H1 (cell line): Measurements from ENCODE around the gene P2RX6. TPM values are rescaled to one million over a fixed set of nuclear protein-coding genes. Genes with fewer than 3 reads are reported as not detected.

Experiments used
- CTCF ChIA-PET: fragments of 300-600 bp; sonication (Branson Sonifier 250); formaldehyde crosslinking; loops from one replicate; lab custom pipeline; 2021; ENCODE audit not compliant: partially characterized antibody; lab: Charles Lee
- POLR2A ChIA-PET: fragments of 300-600 bp; sonication (Branson Sonifier 250); formaldehyde crosslinking; loops from one replicate; lab custom pipeline; 2021; ENCODE audit warnings: inconsistent platforms; ENCODE audit not compliant: partially characterized antibody; lab: Charles Lee
- DNase-seq, 2 experiments: peaks; one replicate each; pipeline versions ENCODE4 v3.0.0 to v3.0.0-alpha.2; 2010 to 2022; ENCODE audit warnings: low spot score in 2 of 2, low read depth in 1 of 2, mixed read lengths in 1 of 2
- FAIRE-seq: peaks from 2 replicates; lab custom pipeline; 2011; peaks lifted over from hg19 to GRCh38; lab: Jason Lieb, UNC
- H2AFZ ChIP-seq: 2 replicates; pipeline ENCODE4 v1.8.1; 2012; ENCODE audit warnings: low read length, inconsistent platforms
- H2AK5ac ChIP-seq: 2 replicates; pipeline ENCODE4 v1.6.1; 2013; ENCODE audit warnings: low read depth, low read length
- H2BK120ac ChIP-seq: replicated peaks from 2 replicates; pipeline ENCODE3; 2013; ENCODE audit warnings: low read depth, low read length, inconsistent platforms
- H2BK12ac ChIP-seq: 2 replicates; pipeline ENCODE4 v1.6.1; 2013; ENCODE audit warnings: low read depth, low read length
- H2BK15ac ChIP-seq: 2 replicates; pipeline ENCODE4 v1.6.1; 2013; ENCODE audit warnings: low read length
- H2BK20ac ChIP-seq: 2 replicates; pipeline ENCODE4 v1.6.1; 2013; ENCODE audit warnings: low read length
- H2BK5ac ChIP-seq: 2 replicates; pipeline ENCODE4 v1.6.1; 2013; ENCODE audit warnings: low read depth, low read length
- H3K14ac ChIP-seq: 2 replicates; pipeline ENCODE4 v1.6.1; 2013; ENCODE audit warnings: inconsistent platforms; ENCODE audit not compliant: insufficient read length
- H3K18ac ChIP-seq: 2 replicates; pipeline ENCODE4 v1.6.1; 2013; ENCODE audit warnings: low read length; ENCODE audit errors: extremely low read depth
- H3K23ac ChIP-seq: 2 replicates; pipeline ENCODE4 v1.6.1; 2013; ENCODE audit warnings: inconsistent platforms; ENCODE audit not compliant: insufficient read length
- H3K23me2 ChIP-seq: 2 replicates; pipeline ENCODE4 v1.6.1; 2013; ENCODE audit warnings: low read depth, low read length
- H3K27ac ChIP-seq: 2 replicates; pipeline ENCODE4 v1.6.1; 2011; ENCODE audit warnings: low read depth, low read length, inconsistent platforms
- H3K27me3 ChIP-seq, 4 experiments: replicated peaks in 1 of 4; 1 replicate in 1 of 4; 2 replicates in 3 of 4; pipeline versions ENCODE4 v1.6.1 to v1.8.1; 2011 to 2013; ENCODE audit warnings: low read length in 3 of 4, mild to moderate bottlenecking in 3 of 4, inconsistent platforms in 2 of 4, mixed read lengths in 2 of 4, moderate library complexity in 1 of 4; ENCODE audit not compliant: control insufficient read depth in 3 of 4, insufficient read depth in 3 of 4; ENCODE audit errors: extremely low read depth in 1 of 4
- H3K36me3 ChIP-seq, 4 experiments: 2 replicates each; pipeline versions ENCODE4 v1.6.1 to v1.8.1; 2011 to 2013; ENCODE audit warnings: mild to moderate bottlenecking in 4 of 4, low read length in 3 of 4, moderate library complexity in 2 of 4, control low read depth in 1 of 4, inconsistent platforms in 1 of 4; ENCODE audit not compliant: insufficient read depth in 4 of 4, control insufficient read depth in 2 of 4
- H3K4ac ChIP-seq: replicated peaks from 2 replicates; pipeline ENCODE3; 2013; ENCODE audit warnings: low read length, low read depth, mixed read lengths, inconsistent platforms; ENCODE audit not compliant: insufficient read length
- H3K4me1 ChIP-seq, 4 experiments: replicated peaks in 1 of 4; 1 replicate in 1 of 4; 2 replicates in 3 of 4; pipeline versions ENCODE4 v1.6.1 to v1.8.1; 2011 to 2013; ENCODE audit warnings: low read length in 3 of 4, inconsistent platforms in 2 of 4, mixed read lengths in 1 of 4; ENCODE audit not compliant: insufficient read depth in 4 of 4, control insufficient read depth in 3 of 4
- H3K4me2 ChIP-seq, 2 experiments: 2 replicates each; pipeline versions ENCODE4 v1.6.1 to v1.8.1; 2011 to 2013; ENCODE audit warnings: low read depth in 2 of 2, low read length in 2 of 2, control low read depth in 1 of 2, inconsistent platforms in 1 of 2, mild to moderate bottlenecking in 1 of 2; ENCODE audit not compliant: insufficient read depth in 1 of 2
- H3K4me3 ChIP-seq, 4 experiments: fragments of 200-600, 300-600 bp in 1 of 4; sonication (generic), shearing (Covaris generic), sonication (Bioruptor Twin) in 1 of 4; 2 replicates each; pipeline versions ENCODE4 v1.5.1 to v1.8.1; 2011 to 2016; ENCODE audit warnings: low read length in 4 of 4, low read depth in 3 of 4, control low read depth in 2 of 4, inconsistent platforms in 2 of 4, mild to moderate bottlenecking in 2 of 4, mixed read lengths in 1 of 4, moderate library complexity in 1 of 4; ENCODE audit not compliant: insufficient read depth in 2 of 4; ENCODE audit errors: extremely low read depth in 1 of 4
- H3K56ac ChIP-seq: replicated peaks from 2 replicates; pipeline ENCODE3; 2013; ENCODE audit warnings: low read depth, mild to moderate bottlenecking, mixed read lengths, low read length, inconsistent platforms; ENCODE audit not compliant: insufficient read length
- H3K79me1 ChIP-seq: 2 replicates; pipeline ENCODE4 v1.6.1; 2013; ENCODE audit warnings: low read depth, low read length, control low read depth
- H3K79me2 ChIP-seq, 2 experiments: 2 replicates each; pipeline versions ENCODE4 v1.6.1 to v1.8.1; 2012 to 2013; ENCODE audit warnings: low read length in 2 of 2, mild to moderate bottlenecking in 2 of 2, inconsistent platforms in 1 of 2; ENCODE audit not compliant: insufficient read depth in 2 of 2, control insufficient read depth in 1 of 2
- H3K9ac ChIP-seq, 4 experiments: replicated peaks in 1 of 4; 1 replicate in 1 of 4; 2 replicates in 3 of 4; pipeline versions ENCODE4 v1.6.1 to v1.8.1; 2011 to 2013; ENCODE audit warnings: low read depth in 3 of 4, low read length in 3 of 4, control low read depth in 2 of 4, mild to moderate bottlenecking in 2 of 4, moderate library complexity in 2 of 4, inconsistent platforms in 1 of 4; ENCODE audit errors: extremely low read depth in 1 of 4
- H3K9me3 ChIP-seq, 2 experiments: 2 replicates each; pipeline versions ENCODE4 v1.6.1 to v1.8.1; 2012 to 2013; ENCODE audit warnings: mild to moderate bottlenecking in 2 of 2, moderate library complexity in 2 of 2, control low read depth in 1 of 2, inconsistent platforms in 1 of 2, low read depth in 1 of 2, low read length in 1 of 2, mixed read lengths in 1 of 2; ENCODE audit not compliant: insufficient read depth in 2 of 2
- H4K20me1 ChIP-seq, 2 experiments: replicated peaks in 1 of 2; 2 replicates each; pipeline versions ENCODE3 to v1.8.1; 2011 to 2013; ENCODE audit warnings: inconsistent platforms in 2 of 2, low read length in 2 of 2, mild to moderate bottlenecking in 1 of 2; ENCODE audit not compliant: insufficient read depth in 2 of 2, control insufficient read depth in 1 of 2
- H4K5ac ChIP-seq: 2 replicates; pipeline ENCODE4 v1.6.1; 2013; ENCODE audit warnings: low read length, low read depth, mixed read lengths, inconsistent platforms; ENCODE audit not compliant: insufficient read length
- H4K8ac ChIP-seq: 2 replicates; pipeline ENCODE4 v1.8.0; 2013; ENCODE audit warnings: mild to moderate bottlenecking, moderate library complexity, low read length, inconsistent platforms; ENCODE audit not compliant: insufficient read depth; ENCODE audit errors: extremely low read depth
- H4K91ac ChIP-seq: replicated peaks from 2 replicates; pipeline ENCODE3; 2013; ENCODE audit warnings: low read length, mixed read lengths, inconsistent platforms; ENCODE audit not compliant: insufficient read length
- CEBPB ChIP-seq: IDR thresholded peaks from 2 replicates; pipeline ENCODE4 v1.6.1; 2012; ENCODE audit warnings: low read depth, low read length
- EZH2 ChIP-seq: fragments of 200-600 bp; sonication (generic); IDR thresholded peaks from 2 replicates; pipeline ENCODE4 v1.7.1; 2012; ENCODE audit warnings: low read depth, mild to moderate bottlenecking, moderate library complexity, low read length, inconsistent platforms; ENCODE audit not compliant: severe bottlenecking
- GTF2F1 ChIP-seq: IDR thresholded peaks from 2 replicates; pipeline ENCODE4 v1.6.1; 2012; ENCODE audit warnings: low read depth, low read length, improper control_type of control experiment, borderline replicate concordance
- HDAC6 ChIP-seq: IDR thresholded peaks from one replicate; pipeline ENCODE4 v1.7.1; 2012; ENCODE audit warnings: low read depth, mild to moderate bottlenecking, inconsistent platforms, low read length, moderate library complexity
- KDM1A ChIP-seq: fragments of 200-600, 300-600 bp; sonication (generic); IDR thresholded peaks from 2 replicates; pipeline ENCODE4 v1.7.1; 2016; ENCODE audit warnings: mild to moderate bottlenecking, low read length, borderline replicate concordance
- NANOG ChIP-seq: IDR thresholded peaks from 2 replicates; pipeline ENCODE4 v1.6.1; 2011; ENCODE audit warnings: low read length, low read depth, mild to moderate bottlenecking, inconsistent platforms; ENCODE audit not compliant: insufficient read depth, poor library complexity, severe bottlenecking
- NRF1 ChIP-seq: IDR thresholded peaks from 2 replicates; pipeline ENCODE4 v1.6.1; 2011; ENCODE audit warnings: mild to moderate bottlenecking, low read depth, low read length, improper control_type of control experiment
- RBBP5 ChIP-seq: IDR thresholded peaks from 2 replicates; pipeline ENCODE4 v1.7.1; 2012; ENCODE audit warnings: low read depth, mild to moderate bottlenecking, inconsistent platforms, low read length, moderate library complexity, borderline replicate concordance
- SP1 ChIP-seq: IDR thresholded peaks from 2 replicates; pipeline ENCODE4 v1.6.1; 2011; ENCODE audit warnings: low read depth, low read length
- SP4 ChIP-seq: IDR thresholded peaks from 2 replicates; pipeline ENCODE4 v1.6.1; 2012; ENCODE audit warnings: low read length, inconsistent platforms
- TCF12 ChIP-seq: IDR thresholded peaks from 2 replicates; pipeline ENCODE4 v1.6.1; 2011; ENCODE audit warnings: low read depth, mild to moderate bottlenecking, low read length
- TEAD4 ChIP-seq: IDR thresholded peaks from 2 replicates; pipeline ENCODE4 v1.6.1; 2012; ENCODE audit warnings: low read depth, low read length, inconsistent platforms, mixed read lengths
- WGBS, 2 experiments: shearing (Covaris generic) in 1 of 2; methylation state at CpG; one replicate each; pipeline versions ENCODE4 v1.1.6 to v1.1.7; 2013 to 2015; ENCODE audit warnings: low lambda C conversion rate in 2 of 2, mixed read lengths in 2 of 2, inconsistent platforms in 1 of 2, low coverage in 1 of 2, missing lambda C conversion rate in 1 of 2; ENCODE audit not compliant: insufficient replicate concordance in 2 of 2, insufficient coverage in 1 of 2, insufficient read length in 1 of 2; ENCODE audit errors: extremely low coverage in 1 of 2, missing lambda C conversion rate in 1 of 2; 5-methylcytosine and 5-hydroxymethylcytosine counted together
- polyA plus RNA-seq, 7 experiments: library from polyadenylated mRNA; depleted of rRNA in 3 of 7; stranded (reverse) in 5 of 7; unstranded in 2 of 7; fragments of >200 nt in 5 of 7; fragments of 200-250 nt in 2 of 7; gene quantifications; 1 replicate in 5 of 7; 2 replicates in 1 of 7; 4 replicates in 1 of 7; pipeline versions ENCODE4 v1.2.1 to v1.2.3, GENCODE V29; 2011 to 2013; ENCODE audit warnings: missing spikeins in 2 of 7, mixed read lengths in 2 of 7
- total RNA-seq: library from RNA; stranded (reverse); fragmentation: NEBNext Ultra II Directional; extraction: Animal tissue kit (Norgen Biotek cat#: 25700); gene quantifications from 2 replicates; pipeline ENCODE4 v1.2.1, GENCODE V29; 2021

P2RX6 gene
- total and polyA plus RNA-seq, 2 of the 8 experiments (the other 6 are each of a cell fraction or from before 2014, with no cell fraction given): 0.09 TPM; not detected in 1

DNA sequence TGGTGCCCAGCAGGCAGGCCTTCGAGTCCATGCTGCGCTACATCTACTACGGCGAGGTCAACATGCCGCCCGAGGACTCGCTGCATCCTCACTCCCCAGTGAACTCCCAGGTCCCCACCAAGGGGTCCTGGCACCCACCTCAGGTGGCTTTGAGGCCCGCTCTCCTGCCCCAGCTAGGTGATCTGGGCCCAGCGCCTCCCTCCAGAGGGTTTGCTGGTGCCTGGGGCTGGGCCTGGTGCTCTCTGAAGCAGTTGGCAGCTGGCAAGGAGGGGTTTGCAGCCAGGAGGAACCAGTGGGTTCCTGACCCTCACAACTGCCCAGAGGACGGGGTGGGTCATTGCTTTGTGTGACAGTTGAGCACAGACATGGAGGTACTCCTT, 18.9 kb upstream of the P2RX6 start:
- Histone ChIP-seq H3K18ac (no peak overlapping the region), H2BK20ac (no peak overlapping the region), H3K79me1 (no peaks in the 10 kb centered on the region), H3K4me1 (peaks cover 0 to 7% (median 3%) of the 10 kb centered on the region in 4 experiments; a peak in 5 of 7 replicates), H3K14ac (no peak overlapping the region), H2BK15ac (no peak overlapping the region), H3K4me3 (no peak overlapping the region), H2BK120ac (no peak overlapping the region), H3K23ac (no peak overlapping the region), H2AK5ac (no peak overlapping the region), H3K4me2 (no peak overlapping the region), H2BK12ac (no peak overlapping the region), H3K4ac (no peak overlapping the region), H3K36me3 (peaks cover 2 to 15% (median 8%) of the 10 kb centered on the region in 4 experiments; a peak in 5 of 8 replicates), H3K9ac (no peak overlapping the region), H3K23me2 (peaks cover 1% of the 10 kb centered on the region; the same call in 1 of the 2 replicates), H3K27ac (no peak overlapping the region), H4K91ac (no peak overlapping the region), H3K27me3 (no peaks in the 10 kb centered on the region), H3K79me2 (no peaks in the 10 kb centered on the region; a peak in 1 of 4 replicates), H4K5ac (no peak overlapping the region), H4K20me1 (peaks cover 6 to 10% of the 10 kb centered on the region in 2 experiments), H2BK5ac (no peak overlapping the region), H4K8ac (no peak overlapping the region), H2AFZ (no peak overlapping the region), H3K56ac (no peak overlapping the region), H3K9me3 (no peaks in the 10 kb centered on the region)
- POLR2A ChIA-PET: interaction anchor here (1.2 to 5.5 kb wide), 4 partner anchors 9 to 70 kb away, joined by 3 to 45 read pairs (median 3); partner anchors contain the start of gene LZTR1
- 98% methylated on average over 9 of the region's 10 CpGs; no CpG with 5 or more reads in 1 of the 2 experiments for WGBS, 2 experiments
- CTCF ChIA-PET: no interaction called here
- no peak for FAIRE-seq
- no peak for DNase-seq
- no peak for TF ChIP-seq RBBP5
- no peak for TF ChIP-seq KDM1A
- no peak for TF ChIP-seq GTF2F1
- TF ChIP-seq SP1: no peak
- no peak for TF ChIP-seq SP4
- TF ChIP-seq HDAC6: no peak
- no peak for TF ChIP-seq TEAD4
- TF ChIP-seq TCF12: no peak
- TF ChIP-seq EZH2: no peak
- TF ChIP-seq CEBPB: no peak
- no peak for TF ChIP-seq NRF1
- no peak for TF ChIP-seq NANOG
